Heart left ventricle (tissue), 16 donors: ENCODE results near the gene TRAT1. TPM values are rescaled to one million over a fixed set of nuclear protein-coding genes. Genes with fewer than 3 reads are reported as not detected.
"Not testable (repeated sequence)": the region's sequence is repeated elsewhere in the genome, so short reads cannot be mapped to it uniquely, and the experiment has no call there.

Experiments used
- ATAC-seq, 4 donors: fragments of 200-7000 bp; cut with Tn5 transposase; one replicate each; pipeline ENCODE4 v1.9.1; 2020 to 2022; ENCODE audit warnings: moderate library complexity in 4 of 4, mild to moderate bottlenecking in 3 of 4, moderate number of reproducible peaks in 1 of 4
- DNase-seq, 5 donors: peaks; one replicate each; pipeline ENCODE4 v3.0.0-alpha.2; 2020
- H3K27ac ChIP-seq, 12 donors: fragments of 200-600 bp; sonication (generic) in 4 of 12; one replicate each; pipeline versions ENCODE4 v1.5.0 to v1.8.0; 2016 to 2022; ENCODE audit warnings: mild to moderate bottlenecking in 2 of 12
- H3K27me3 ChIP-seq, 9 donors: fragments of 200-600 bp; sonication (generic) in 2 of 9; one replicate each; pipeline versions ENCODE4 v1.5.1 to v1.8.0; 2016 to 2022; ENCODE audit warnings: mild to moderate bottlenecking in 3 of 9
- H3K36me3 ChIP-seq, 9 donors: fragments of 200-600 bp; sonication (generic) in 2 of 9; one replicate each; pipeline versions ENCODE4 v1.5.0 to v1.8.0; 2018 to 2022; ENCODE audit warnings: mild to moderate bottlenecking in 2 of 9
- H3K4me1 ChIP-seq, 12 donors: fragments of 200-600 bp; sonication (generic) in 4 of 12; one replicate each; pipeline versions ENCODE4 v1.5.0 to v1.8.0; 2016 to 2022; ENCODE audit warnings: mild to moderate bottlenecking in 3 of 12
- H3K4me3 ChIP-seq, 12 donors: fragments of 200-600 bp; sonication (generic) in 4 of 12; one replicate each; pipeline versions ENCODE4 v1.5.0 to v1.8.0; 2017 to 2022; ENCODE audit warnings: mild to moderate bottlenecking in 9 of 12, moderate library complexity in 4 of 12
- H3K9me3 ChIP-seq, 12 donors: fragments of 200-600 bp; sonication (generic) in 4 of 12; one replicate each; pipeline versions ENCODE4 v1.5.0 to v1.8.0; 2016 to 2022; ENCODE audit warnings: mild to moderate bottlenecking in 1 of 12
- CTCF ChIP-seq, 12 donors: fragments of 200-600 bp; sonication (generic) in 4 of 12; IDR thresholded peaks; one replicate each; pipeline versions ENCODE4 v1.5.0 to v1.8.0; 2018 to 2022; ENCODE audit warnings: antibody characterized with exemption in 12 of 12, mild to moderate bottlenecking in 5 of 12
- POLR2A ChIP-seq, 2 donors: fragments of 450-650 bp; IDR thresholded peaks; one replicate each; pipeline ENCODE4 v1.6.1; 2017; ENCODE audit warnings: antibody characterized with exemption in 2 of 2, mild to moderate bottlenecking in 2 of 2, moderate library complexity in 2 of 2
- WGBS, 4 donors: extraction: QIAGEN DNeasy Blood & Tissue Kit in 2 of 4; methylation state at CpG; one replicate each; pipeline versions ENCODE4 v1.1.5 to v1.1.7; 2013 to 2018; 5-methylcytosine and 5-hydroxymethylcytosine counted together
- intact Hi-C, 10 donors: fragments of 100-400 bp; cut with DNase I; formaldehyde crosslinking; loops; one replicate each; pipeline versions ENCODE4 v1.11.1 to v1.14.2; 2022
- polyA plus RNA-seq, 2 donors: library from polyadenylated mRNA; stranded (reverse); fragments of 200-250 nt; gene quantifications; one replicate each; pipeline ENCODE4 v1.2.3, GENCODE V29; 2013
- total RNA-seq, 9 donors: library from RNA; depleted of rRNA in 2 of 9; stranded (reverse); fragments of >200 nt in 2 of 9; fragmentation: NEBNext Ultra II Directional in 3 of 9; extraction: Animal tissue kit (Norgen Biotek cat#: 25700) in 3 of 9; gene quantifications; one replicate each; pipeline versions ENCODE4 v1.1.0 to v1.2.4, GENCODE V29; 2016 to 2023
- donor health status: ischemic (EF 13 %, LVEDD 7.1; RV severe dilation, severe dysfunction).
- donor health status: healthy with polysubstance abuse.
- donor health status: DM: no; HTN: yes; CAD: no.
- donor health status: DM: no; HTN: no; CAD: no.
- donor health status: ischemic (EF 25% LVEDD 6.9; RV normal size, moderate dysfunction).
- donor health status: ischemic (EF 25% LVEDD 5.7; RV mildly dilated, moderate dysfunction).
- donor health status: healthy.
- donor health status: DM: yes; HTN: yes; CAD: no.
- donor health status: ischemic (EF 35%, LVEDD 5.7; RV mildly dilated, moderate dysfunction).
- donor health status: nonischemic (EF 11% LVEDD 7.7; RV severe dilation, severe dysfunction).
- donor health status: DM: yes; HTN: yes; CAD: no.
- donor health status: PGD.
- donor health status: ischemic (EF 29% LVEDD 5.4; RV normal size, mild dysfunction).
- donor health status: nonischemic (EF 23%, LVEDD 6.1; RV moderate dilation, normal function).

Gene TRAT1
- total and polyA plus RNA-seq, 11 donors = 0.08 to 1.3 (median 0.16) TPM; not detected in 6

- 12 to 18% (median 14%) methylated on average over 2 of the region's 2 CpGs for WGBS, 4 donors
- Histone ChIP-seq H3K36me3 (no peaks in the 10 kb centered on the region), H3K9me3 (no peaks in the 10 kb centered on the region), H3K4me1 (no peaks in the 10 kb centered on the region), H3K27me3 (no peaks in the 10 kb centered on the region), H3K27ac (no peak overlapping the region), H3K4me3 (no peak overlapping the region)
- TF ChIP-seq CTCF (IDR thresholded peaks at IDR 0.05) (peak in 1 of 12 donors; percentile 24), POLR2A (IDR thresholded peaks at IDR 0.05) (no peak)
- intact Hi-C loops = no loop called here
- DNase-seq (no peak), ATAC-seq (no peak)
Observed at GRCh38 chr3:108818404-108818803, 4.2 kb upstream of the TRAT1 start.

GRCh38 chr3:108820586-108820985, 2.0 kb upstream of the TRAT1 start:
- H3K4me3 ChIP-seq = no peak overlapping the region
- peak overlapping the region in 1 of 12 donors; percentile 51 for H3K27ac ChIP-seq
- no peaks in the 10 kb centered on the region for H3K9me3 ChIP-seq
- no peaks in the 10 kb centered on the region for H3K27me3 ChIP-seq
- no peaks in the 10 kb centered on the region for H3K4me1 ChIP-seq
- TF ChIP-seq POLR2A (IDR thresholded peaks at IDR 0.05) (no peak), CTCF (IDR thresholded peaks at IDR 0.05) (no peak)
- DNase-seq = no peak
- no peak for ATAC-seq
- no peaks in the 10 kb centered on the region for H3K36me3 ChIP-seq
- intact Hi-C loops = no loop called here
- 84 to 97% (median 94%) methylated on average over 1 of the region's 1 CpG for WGBS, 4 donors

- intact Hi-C loops = no loop called here
- 82 to 88% (median 86%) methylated on average over 2 of the region's 2 CpGs for WGBS, 4 donors
- Histone ChIP-seq H3K27me3 (no peaks in the 10 kb centered on the region), H3K27ac (peak overlapping the region in 1 of 12 donors; percentile 51), H3K4me3 (peak overlapping the region in 1 of 12 donors; percentile 45), H3K4me1 (no peaks in the 10 kb centered on the region), H3K9me3 (no peaks in the 10 kb centered on the region), H3K36me3 (no peaks in the 10 kb centered on the region)
- TF ChIP-seq POLR2A (IDR thresholded peaks at IDR 0.05) (no peak), CTCF (IDR thresholded peaks at IDR 0.05) (no peak)
- no peak for ATAC-seq
- no peak for DNase-seq
Observed at GRCh38 chr3:108823227-108823626, 641 bp downstream of the TRAT1 start.

- peak overlapping the region in 1 of 12 donors; percentile 45 for H3K4me3 ChIP-seq
- peak overlapping the region in 1 of 12 donors; percentile 51 for H3K27ac ChIP-seq
- 82 to 93% (median 87%) methylated on average over 10 of the region's 10 CpGs for WGBS, 4 donors
Observed at GRCh38 chr3:108823803-108824202, 1.2 kb downstream of the TRAT1 start.

More at GRCh38 chr3:108823803-108824202, 1.2 kb downstream of the TRAT1 start:
- H3K4me1 ChIP-seq, H3K9me3 ChIP-seq, intact Hi-C loops, H3K27me3 ChIP-seq, DNase-seq, ATAC-seq, H3K36me3 ChIP-seq: not testable (repeated sequence)
